ENCODE measurements around the gene LATS2.

DNA sequence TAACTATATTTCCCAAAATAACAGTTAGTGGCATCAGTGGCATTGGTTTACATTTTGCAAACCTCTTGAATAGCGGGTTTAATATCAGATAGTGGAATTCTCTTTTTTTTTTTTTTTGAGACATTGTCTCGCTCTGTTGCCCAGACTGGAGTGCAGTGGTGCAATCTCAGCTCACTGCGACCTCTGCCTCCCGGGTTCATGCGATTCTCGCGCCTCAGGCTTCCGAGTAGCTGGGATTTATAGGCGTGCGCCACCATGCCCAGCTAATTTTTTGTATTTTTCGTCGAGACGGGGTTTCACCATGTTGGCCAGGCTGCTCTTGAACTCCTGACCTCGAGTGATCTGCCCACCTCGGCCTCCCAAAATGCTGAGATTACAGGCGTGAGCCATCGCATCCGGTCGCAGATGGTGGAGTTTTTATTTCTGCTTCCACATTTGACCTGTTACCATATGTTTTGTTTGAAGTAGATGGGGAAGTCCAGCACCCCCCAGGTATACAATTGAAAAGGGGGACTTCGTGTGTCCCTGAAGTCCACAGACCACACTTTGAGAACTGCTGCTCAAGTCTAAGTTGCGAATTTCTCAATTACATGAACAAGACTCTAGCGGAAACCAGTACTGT, 118.3 kb downstream of the LATS2 start:
- TF ChIP-seq EZH2 (IDR thresholded peaks at IDR 0.05; ENCODE audit: borderline replicate concordance, low read depth, low read length, severe bottlenecking), result no peak
- TF ChIP-seq, protein P1, sequence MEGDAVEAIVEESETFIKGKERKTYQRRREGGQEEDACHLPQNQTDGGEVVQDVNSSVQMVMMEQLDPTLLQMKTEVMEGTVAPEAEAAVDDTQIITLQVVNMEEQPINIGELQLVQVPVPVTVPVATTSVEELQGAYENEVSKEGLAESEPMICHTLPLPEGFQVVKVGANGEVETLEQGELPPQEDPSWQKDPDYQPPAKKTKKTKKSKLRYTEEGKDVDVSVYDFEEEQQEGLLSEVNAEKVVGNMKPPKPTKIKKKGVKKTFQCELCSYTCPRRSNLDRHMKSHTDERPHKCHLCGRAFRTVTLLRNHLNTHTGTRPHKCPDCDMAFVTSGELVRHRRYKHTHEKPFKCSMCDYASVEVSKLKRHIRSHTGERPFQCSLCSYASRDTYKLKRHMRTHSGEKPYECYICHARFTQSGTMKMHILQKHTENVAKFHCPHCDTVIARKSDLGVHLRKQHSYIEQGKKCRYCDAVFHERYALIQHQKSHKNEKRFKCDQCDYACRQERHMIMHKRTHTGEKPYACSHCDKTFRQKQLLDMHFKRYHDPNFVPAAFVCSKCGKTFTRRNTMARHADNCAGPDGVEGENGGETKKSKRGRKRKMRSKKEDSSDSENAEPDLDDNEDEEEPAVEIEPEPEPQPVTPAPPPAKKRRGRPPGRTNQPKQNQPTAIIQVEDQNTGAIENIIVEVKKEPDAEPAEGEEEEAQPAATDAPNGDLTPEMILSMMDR (IDR thresholded peaks at IDR 0.05; ENCODE audit: borderline replicate concordance, extremely low read depth, low read length, poor library complexity, severe bottlenecking), result no peak

Data from DND-41 (cell line).